Right atrium auricular region (tissue), 2 donors: ENCODE measurements around the gene FAM163A. TPM values are rescaled to one million over a fixed set of nuclear protein-coding genes. Genes with fewer than 3 reads are reported as not detected.
A peak's percentile ranks its signal among the peaks of the same experiment; 100 is the strongest.

Experiments
- DNase-seq: peaks from one replicate; pipeline ENCODE4 v3.0.0-alpha.2; 2019; ENCODE audit warnings: low spot score
- H3K27ac ChIP-seq, 2 donors: fragments of 200-600 bp; sonication (generic); 1 replicate in 1 of 2; 2 replicates in 1 of 2; pipeline ENCODE4 v1.5.1; 2016 to 2019
- H3K27me3 ChIP-seq, 2 donors: fragments of 200-600 bp; sonication (generic); one replicate each; pipeline versions ENCODE4 v1.5.1 to v1.6.0; 2017 to 2019
- H3K36me3 ChIP-seq: fragments of 200-600 bp; sonication (generic); one replicate; pipeline ENCODE4 v1.5.1; 2016
- H3K4me1 ChIP-seq, 2 donors: fragments of 200-600 bp; sonication (generic); one replicate each; pipeline versions ENCODE4 v1.5.1 to v1.6.0; 2017 to 2019
- H3K4me3 ChIP-seq, 2 donors: fragments of 200-600 bp; sonication (generic); 1 replicate in 1 of 2; 2 replicates in 1 of 2; pipeline ENCODE4 v1.5.1; 2017 to 2019; ENCODE audit warnings: mild to moderate bottlenecking in 1 of 2, moderate library complexity in 1 of 2
- H3K9me3 ChIP-seq, 2 donors: fragments of 200-600 bp; sonication (generic); one replicate each; pipeline ENCODE4 v1.5.1; 2019
- total RNA-seq, 2 donors: library from RNA; depleted of rRNA; stranded (reverse); fragments of >200 nt; gene quantifications; one replicate each; pipeline ENCODE4 v1.1.0, GENCODE V29; 2016
- TF ChIP-seq, protein P1 (sequence below), 2 donors: fragments of 200-600 bp; sonication (generic); IDR thresholded peaks; one replicate each; pipeline ENCODE4 v1.5.1; 2019; ENCODE audit warnings: antibody characterized with exemption in 2 of 2

FAM163A gene
- total RNA-seq, 2 donors from 2014 or later: not detected

DNA sequence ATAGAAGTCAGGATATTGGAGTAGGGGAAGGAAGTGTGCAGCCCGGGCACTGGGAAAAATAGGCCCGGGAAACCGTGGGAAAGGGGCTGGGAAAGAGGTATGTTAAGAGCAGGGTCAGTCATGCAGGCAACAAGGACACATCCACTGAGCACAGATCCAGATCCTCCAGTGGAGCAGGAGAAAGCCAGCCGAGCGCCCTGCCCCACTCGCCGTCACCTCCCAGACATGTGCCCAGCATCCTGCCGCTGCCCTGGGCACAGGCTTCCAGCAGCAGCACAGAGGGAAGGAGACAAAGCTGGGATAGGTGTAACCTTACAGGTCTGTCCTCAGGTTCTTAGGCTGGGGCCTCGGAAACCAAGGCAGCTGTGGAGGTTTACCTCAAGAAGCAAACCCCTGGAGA lies 64.2 kb downstream of the FAM163A start:
- TF ChIP-seq, protein P1, sequence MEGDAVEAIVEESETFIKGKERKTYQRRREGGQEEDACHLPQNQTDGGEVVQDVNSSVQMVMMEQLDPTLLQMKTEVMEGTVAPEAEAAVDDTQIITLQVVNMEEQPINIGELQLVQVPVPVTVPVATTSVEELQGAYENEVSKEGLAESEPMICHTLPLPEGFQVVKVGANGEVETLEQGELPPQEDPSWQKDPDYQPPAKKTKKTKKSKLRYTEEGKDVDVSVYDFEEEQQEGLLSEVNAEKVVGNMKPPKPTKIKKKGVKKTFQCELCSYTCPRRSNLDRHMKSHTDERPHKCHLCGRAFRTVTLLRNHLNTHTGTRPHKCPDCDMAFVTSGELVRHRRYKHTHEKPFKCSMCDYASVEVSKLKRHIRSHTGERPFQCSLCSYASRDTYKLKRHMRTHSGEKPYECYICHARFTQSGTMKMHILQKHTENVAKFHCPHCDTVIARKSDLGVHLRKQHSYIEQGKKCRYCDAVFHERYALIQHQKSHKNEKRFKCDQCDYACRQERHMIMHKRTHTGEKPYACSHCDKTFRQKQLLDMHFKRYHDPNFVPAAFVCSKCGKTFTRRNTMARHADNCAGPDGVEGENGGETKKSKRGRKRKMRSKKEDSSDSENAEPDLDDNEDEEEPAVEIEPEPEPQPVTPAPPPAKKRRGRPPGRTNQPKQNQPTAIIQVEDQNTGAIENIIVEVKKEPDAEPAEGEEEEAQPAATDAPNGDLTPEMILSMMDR (IDR thresholded peaks at IDR 0.05): no peak
- Histone ChIP-seq H3K4me1 (no peaks in the 10 kb centered on the region), H3K9me3 (no peaks in the 10 kb centered on the region), H3K4me3 (no peak overlapping the region), H3K27ac (no peak overlapping the region), H3K36me3 (no peaks in the 10 kb centered on the region), H3K27me3 (no peaks in the 10 kb centered on the region)
- no peak for DNase-seq

DNA sequence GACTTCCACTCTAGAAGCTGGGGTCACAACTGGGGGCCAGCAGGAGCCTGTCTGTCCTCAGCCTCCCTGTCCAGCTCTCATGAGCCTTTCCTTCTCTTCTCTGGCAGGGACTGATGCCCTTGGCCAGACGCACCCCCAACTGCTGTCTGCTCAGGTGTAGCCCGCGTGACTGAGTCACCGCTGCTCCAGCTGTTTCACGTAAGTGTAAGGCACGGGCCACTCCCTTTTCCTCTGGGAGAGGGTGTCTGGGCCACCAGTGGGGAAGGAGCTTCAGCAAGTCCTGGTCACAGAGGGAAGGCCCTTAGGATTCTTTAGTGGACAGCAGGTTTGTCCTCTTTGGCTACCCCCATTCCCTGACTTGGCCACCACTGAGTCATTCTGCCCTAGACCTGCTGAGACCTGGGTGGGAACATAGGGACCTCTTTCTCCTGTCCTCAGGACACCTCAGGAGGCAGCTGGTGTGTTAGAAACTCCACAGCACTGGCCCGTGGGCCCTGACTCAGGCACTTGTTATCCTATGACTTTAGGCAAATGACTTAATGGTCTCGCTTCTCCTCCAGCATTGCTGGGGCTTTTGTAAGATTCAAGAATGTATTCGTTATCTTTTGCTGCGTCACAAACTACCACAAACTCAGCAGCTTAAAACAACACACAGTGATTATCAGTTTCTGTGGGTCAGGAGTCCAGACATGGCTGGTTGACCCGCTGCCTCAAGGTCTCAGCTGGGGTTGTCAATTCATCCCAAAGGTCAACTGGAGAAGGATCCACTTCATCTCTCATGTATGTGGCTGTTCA lies 64.8 kb downstream of the FAM163A start:
- no peak for DNase-seq
- Histone ChIP-seq H3K27me3 (no peaks in the 10 kb centered on the region), H3K27ac (no peak overlapping the region), H3K4me1 (no peaks in the 10 kb centered on the region), H3K9me3 (no peaks in the 10 kb centered on the region), H3K4me3 (no peak overlapping the region), H3K36me3 (no peaks in the 10 kb centered on the region)
- TF ChIP-seq, protein P1 (IDR thresholded peaks at IDR 0.05): no peak

DNA sequence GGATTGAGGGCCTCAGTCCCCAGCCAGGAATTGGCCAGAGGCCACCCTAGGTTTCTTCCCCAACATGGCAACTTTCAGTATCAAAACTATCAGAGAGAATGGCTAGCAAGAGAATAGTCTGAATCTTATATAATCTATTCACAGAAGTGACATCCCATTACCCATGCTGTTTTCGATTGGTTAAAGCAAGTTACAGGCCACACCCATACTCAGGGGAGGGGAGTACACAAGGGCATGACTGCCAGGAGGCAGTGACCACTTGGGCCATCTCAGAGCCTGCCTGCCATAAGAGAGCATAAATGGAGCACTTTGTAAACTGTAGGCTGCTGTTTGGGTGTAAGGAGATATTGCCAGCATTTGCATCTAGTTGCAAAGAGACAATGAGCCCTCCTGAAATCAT lies 65.4 kb downstream of the FAM163A start:
- no peak for DNase-seq
- H3K9me3 ChIP-seq: no peaks in the 10 kb centered on the region
- H3K27ac ChIP-seq: no peak overlapping the region
- no peaks in the 10 kb centered on the region for H3K4me1 ChIP-seq
- TF ChIP-seq, protein P1 (IDR thresholded peaks at IDR 0.05): no peak
- H3K27me3 ChIP-seq: no peaks in the 10 kb centered on the region
- H3K36me3 ChIP-seq: no peaks in the 10 kb centered on the region
- H3K4me3 ChIP-seq: no peak overlapping the region

DNA sequence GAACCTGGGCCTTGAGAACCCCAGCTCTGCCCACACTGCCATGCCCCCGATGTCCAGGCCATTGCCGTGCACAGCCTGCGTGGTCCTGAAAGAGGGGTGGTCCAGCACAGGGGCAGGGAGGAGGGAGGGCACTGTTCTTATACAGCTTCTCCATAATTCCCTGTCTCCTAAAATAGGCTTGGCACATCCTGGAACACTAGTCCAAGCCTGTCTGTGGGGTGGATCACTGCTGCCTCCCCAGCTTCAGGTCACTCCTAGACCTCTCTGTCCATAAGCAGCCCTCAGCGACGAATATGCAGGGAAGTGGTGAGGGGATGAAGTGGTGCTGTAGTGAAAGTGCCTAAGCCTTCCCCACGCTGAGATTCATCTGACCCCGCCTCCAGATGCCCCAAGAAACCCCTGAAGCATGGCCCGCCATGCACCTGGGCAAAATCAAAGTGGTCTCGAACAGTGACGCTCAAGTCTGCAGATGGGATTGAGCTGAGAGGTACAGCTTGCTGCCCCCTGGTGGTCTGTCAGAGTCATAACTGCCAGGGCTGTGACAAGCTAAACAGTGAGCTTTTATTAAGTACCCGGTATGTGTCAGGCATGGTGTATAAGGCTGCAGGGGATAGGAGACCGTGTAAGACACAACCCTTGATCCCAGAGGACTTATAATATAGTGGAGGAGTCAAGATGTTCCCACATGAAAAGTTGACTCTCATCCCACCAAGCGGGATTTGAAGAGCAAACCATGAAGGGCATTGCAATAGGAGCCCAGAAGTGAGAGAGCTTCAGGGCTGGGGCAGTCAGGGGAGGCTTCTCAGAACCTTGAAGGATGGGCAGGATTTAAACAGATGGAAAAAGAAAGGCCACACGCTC lies 66.6 kb downstream of the FAM163A start:
- no peaks in the 10 kb centered on the region for H3K36me3 ChIP-seq
- no peaks in the 10 kb centered on the region for H3K9me3 ChIP-seq
- no peak overlapping the region for H3K27ac ChIP-seq
- DNase-seq: no peak
- H3K4me3 ChIP-seq: no peak overlapping the region
- TF ChIP-seq, protein P1 (IDR thresholded peaks at IDR 0.05): peak; percentile 87 to 92
- peaks cover 0 to 6% of the 10 kb centered on the region in 2 donors for H3K4me1 ChIP-seq
- H3K27me3 ChIP-seq: no peaks in the 10 kb centered on the region

DNA sequence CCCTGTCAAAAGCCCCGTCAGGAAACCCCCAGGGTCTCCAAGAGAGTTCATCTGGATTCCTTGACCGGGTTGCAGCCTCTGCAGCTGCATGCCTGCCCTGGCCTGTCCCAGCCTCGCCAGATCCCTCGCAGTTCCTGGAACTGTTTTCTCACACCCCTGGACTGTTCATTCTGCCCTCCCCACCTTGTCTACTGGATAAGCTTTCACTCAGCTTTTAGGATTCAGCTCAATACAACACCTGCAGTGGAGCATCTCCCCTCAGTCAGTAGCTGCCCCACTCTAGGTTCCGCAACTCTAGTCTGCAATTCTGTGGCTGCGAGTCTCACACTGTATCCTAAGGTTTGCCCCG lies 67.2 kb downstream of the FAM163A start:
- TF ChIP-seq, protein P1 (IDR thresholded peaks at IDR 0.05): no peak
- H3K27me3 ChIP-seq: no peaks in the 10 kb centered on the region

More for the DNA sequence above, 67.2 kb downstream of the FAM163A start:
- H3K27ac ChIP-seq: no peak overlapping the region
- H3K9me3 ChIP-seq: no peaks in the 10 kb centered on the region
- no peak overlapping the region for H3K4me3 ChIP-seq
- peaks cover 0 to 12% of the 10 kb centered on the region in 2 donors for H3K4me1 ChIP-seq
- DNase-seq: no peak
- H3K36me3 ChIP-seq: no peaks in the 10 kb centered on the region
